ENCODE results near the gene TBC1D14. TPM values are rescaled to one million over a fixed set of nuclear protein-coding genes. Genes with fewer than 3 reads are reported as not detected.

TBC1D14 gene, protein sequence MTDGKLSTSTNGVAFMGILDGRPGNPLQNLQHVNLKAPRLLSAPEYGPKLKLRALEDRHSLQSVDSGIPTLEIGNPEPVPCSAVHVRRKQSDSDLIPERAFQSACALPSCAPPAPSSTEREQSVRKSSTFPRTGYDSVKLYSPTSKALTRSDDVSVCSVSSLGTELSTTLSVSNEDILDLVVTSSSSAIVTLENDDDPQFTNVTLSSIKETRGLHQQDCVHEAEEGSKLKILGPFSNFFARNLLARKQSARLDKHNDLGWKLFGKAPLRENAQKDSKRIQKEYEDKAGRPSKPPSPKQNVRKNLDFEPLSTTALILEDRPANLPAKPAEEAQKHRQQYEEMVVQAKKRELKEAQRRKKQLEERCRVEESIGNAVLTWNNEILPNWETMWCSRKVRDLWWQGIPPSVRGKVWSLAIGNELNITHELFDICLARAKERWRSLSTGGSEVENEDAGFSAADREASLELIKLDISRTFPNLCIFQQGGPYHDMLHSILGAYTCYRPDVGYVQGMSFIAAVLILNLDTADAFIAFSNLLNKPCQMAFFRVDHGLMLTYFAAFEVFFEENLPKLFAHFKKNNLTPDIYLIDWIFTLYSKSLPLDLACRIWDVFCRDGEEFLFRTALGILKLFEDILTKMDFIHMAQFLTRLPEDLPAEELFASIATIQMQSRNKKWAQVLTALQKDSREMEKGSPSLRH
- total RNA-seq, result 41.4 and 48.1 TPM in 2 replicates

DNA sequence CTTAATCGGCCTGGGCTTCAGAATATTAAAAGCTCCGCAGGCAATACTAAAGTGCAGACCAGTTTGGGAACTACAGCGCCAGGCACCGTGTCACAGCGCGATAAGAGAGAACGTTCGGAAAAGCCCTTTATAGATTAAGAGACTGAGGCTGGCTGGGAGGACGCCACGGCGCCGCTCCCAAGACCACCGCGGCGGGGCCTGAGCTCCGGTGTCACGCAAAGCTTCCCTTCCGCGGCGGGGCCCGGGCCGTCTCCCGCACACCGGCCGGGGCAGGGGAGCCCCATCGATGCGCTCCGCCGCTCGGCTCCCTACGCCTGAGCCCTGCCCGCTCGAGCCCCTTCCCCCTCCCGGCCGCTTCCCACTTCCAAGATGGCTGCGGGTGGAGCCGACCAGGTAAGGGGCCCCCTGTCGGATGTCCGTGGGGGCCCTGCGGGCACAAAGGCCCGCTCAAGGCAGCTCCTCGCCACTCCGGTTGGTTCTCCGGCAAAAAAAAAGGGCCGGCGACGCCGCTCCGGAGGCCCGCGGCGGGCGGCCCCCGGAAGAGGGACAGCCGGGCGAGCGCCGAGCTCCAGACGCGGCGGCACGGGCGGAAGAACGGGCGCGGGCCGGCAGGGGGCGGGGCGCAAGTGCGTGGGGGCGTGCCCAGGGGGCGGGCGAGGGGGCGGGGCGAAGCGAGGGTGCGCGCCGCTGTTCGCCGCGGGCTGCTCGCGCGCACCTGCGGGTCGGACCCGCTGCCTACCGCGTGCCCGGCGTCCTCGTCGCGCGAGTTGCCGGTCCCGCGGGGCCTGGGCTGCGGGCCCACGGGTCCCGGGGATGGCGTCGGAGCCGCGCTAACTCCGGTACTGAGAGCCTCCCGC, at the start of gene TBC1D14:
Gene TBC1D14 (plus strand): TSS at position 714 of the 857 bp plus-strand sequence. CDS start 13,564 bp downstream, outside the sequence.

DNA sequence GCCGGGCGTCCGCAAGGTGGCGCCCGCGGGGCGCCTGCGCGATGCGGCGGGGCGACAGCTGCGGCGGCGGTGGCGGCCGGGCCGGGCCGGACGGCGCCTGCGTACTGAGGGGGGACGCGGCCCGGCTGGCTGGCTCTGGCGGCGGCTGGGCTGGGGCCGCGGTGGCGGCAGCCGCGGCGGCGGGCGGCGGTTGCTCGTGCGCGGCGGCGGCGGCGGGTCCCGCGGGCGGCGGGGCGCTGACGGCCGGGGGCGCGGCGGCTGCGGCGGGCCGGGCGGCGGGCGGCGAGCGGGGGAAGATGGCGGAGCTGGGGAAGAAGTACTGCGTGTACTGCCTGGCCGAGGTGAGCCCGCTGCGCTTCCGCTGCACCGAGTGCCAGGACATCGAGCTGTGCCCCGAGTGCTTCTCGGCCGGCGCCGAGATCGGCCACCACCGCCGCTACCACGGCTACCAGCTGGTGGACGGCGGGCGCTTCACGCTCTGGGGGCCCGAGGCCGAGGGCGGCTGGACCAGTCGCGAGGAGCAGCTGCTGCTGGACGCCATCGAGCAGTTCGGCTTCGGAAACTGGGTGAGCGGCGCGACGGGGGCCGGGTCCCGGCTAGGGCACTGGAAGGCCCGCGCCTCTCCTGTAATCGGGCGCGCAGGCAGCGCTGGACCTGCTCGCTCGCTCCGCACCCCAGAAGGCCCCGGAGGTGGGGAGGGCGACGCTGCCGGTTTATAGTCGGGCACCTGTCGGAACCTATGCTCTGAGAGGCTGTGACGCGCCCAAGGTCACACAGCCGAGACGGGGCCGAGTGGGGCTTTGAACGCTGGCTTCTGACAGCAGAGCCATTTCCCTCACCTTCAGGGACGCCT, 133.9 kb downstream of the TBC1D14 start, which contains the start of gene TADA2B:
Gene TADA2B (plus strand): TSS at position 89 of the 853 bp plus-strand sequence. CDS start 208 bp downstream, at position 297.

DNA sequence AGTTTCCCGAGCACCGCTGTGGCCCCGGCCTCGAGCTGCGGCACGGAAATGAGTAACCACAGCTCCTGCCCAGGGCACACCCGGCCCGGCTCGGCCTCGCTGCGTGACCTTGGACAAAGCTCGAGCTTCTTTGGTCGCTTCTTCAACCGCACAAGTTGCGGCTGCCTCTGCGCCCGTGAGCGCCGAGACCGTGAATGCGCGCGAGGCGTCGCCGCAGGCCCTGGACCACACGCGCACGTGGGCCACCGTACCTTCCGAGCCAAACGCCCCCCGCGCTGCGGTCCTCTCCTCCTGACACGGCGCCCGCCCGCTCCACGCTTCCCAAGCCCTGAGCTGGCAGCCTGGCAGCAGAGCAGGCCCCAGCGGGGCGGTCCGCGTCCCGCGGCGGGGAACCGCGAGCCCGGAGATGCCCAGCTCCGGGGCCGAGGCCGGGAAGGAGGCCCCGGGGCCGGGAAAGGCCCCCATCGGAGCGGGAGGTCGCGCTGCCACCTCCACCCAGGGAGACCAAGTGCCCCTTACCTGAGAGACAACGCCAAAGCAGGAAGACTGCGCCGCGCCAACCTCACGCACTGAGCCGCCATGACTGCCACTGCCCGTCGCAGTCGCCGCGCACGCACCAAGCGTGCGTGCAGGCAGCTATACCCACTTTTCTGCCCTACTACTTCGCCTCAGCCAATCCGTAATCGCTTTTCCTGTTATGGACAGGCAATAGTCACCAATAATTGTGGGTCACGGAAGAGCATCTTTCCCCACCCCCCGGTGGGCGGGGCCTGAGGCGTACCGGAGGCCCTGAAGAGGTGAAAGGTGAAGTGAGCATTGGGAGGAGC, 158.0 kb downstream of the TBC1D14 start, which contains the start of gene GRPEL1:
Gene GRPEL1 (minus strand): TSS at position 613 of the 827 bp plus-strand sequence. CDS start 32 bp downstream, at position 581.

Other genes starting within 250 kb of the TBC1D14 start
- gene S100P, start 215.9 kb upstream of the TBC1D14 start, total RNA-seq, result not detected in 2 replicates
- 34.2 and 40.1 TPM in 2 replicates for gene MRFAP1L1, start 200.0 kb upstream of the TBC1D14 start, total RNA-seq
- gene BLOC1S4, start 193.7 kb upstream of the TBC1D14 start, total RNA-seq, result 14.1 and 19.9 TPM in 2 replicates
- gene KIAA0232, start 127.1 kb upstream of the TBC1D14 start, total RNA-seq, result 20.3 and 21.1 TPM in 2 replicates
- gene TADA2B, start 133.5 kb downstream of the TBC1D14 start, total RNA-seq, result 12.7 and 13.8 TPM in 2 replicates
- gene GRPEL1, start 158.2 kb downstream of the TBC1D14 start, total RNA-seq, result 25.6 and 38.0 TPM in 2 replicates

Measured in smooth muscle cell of the pulmonary artery (primary cell).